Uterus (tissue), 2 donors: ENCODE data around the gene IFIT2.

Experiments used
- CTCF ChIP-seq, 4 experiments: fragments of 200-600 bp in 2 of 4; fragments of 450-650 bp in 2 of 4; sonication (generic) in 2 of 4; IDR thresholded peaks; one replicate each; pipeline ENCODE4 v1.5.1; 2016 to 2019; ENCODE audit warnings: antibody characterized with exemption in 4 of 4, mild to moderate bottlenecking in 2 of 4, moderate library complexity in 1 of 4
- POLR2A ChIP-seq, 2 donors: fragments of 450-650 bp; IDR thresholded peaks; one replicate each; pipeline ENCODE4 v1.6.1; 2016; ENCODE audit warnings: antibody characterized with exemption in 2 of 2, mild to moderate bottlenecking in 1 of 2, moderate library complexity in 1 of 2

GRCh38 chr10:89252225-89252585 is 49.6 kb upstream of the IFIT2 start:
- TF ChIP-seq CTCF (IDR thresholded peaks at IDR 0.05) (no peak), POLR2A (IDR thresholded peaks at IDR 0.05) (no peak)
